Astrocyte of the spinal cord (primary cell): ENCODE results near the gene HEMGN.
"Not testable (repeated sequence)": the region's sequence is repeated elsewhere in the genome, so short reads cannot be mapped to it uniquely, and the experiment has no call there.

Experiments
- DNase-seq: peaks from one replicate; pipeline ENCODE4 v3.0.0; 2011; ENCODE audit warnings: low read depth, low spot score
- H3K4me3 ChIP-seq: 2 replicates; pipeline ENCODE4 v1.5.1; 2011; ENCODE audit warnings: low read depth, mild to moderate bottlenecking, low read length, moderate library complexity
- CTCF ChIP-seq: IDR thresholded peaks from 2 replicates; pipeline ENCODE4 v1.5.1; 2012; ENCODE audit warnings: low read depth, mild to moderate bottlenecking, low read length, inconsistent platforms
- in situ Hi-C: cut with HindIII; loops from 2 replicates; pipeline ENCODE4 v1.10.0; 2017; ENCODE audit warnings: low sequenced_read_pairs

Gene HEMGN

DNA sequence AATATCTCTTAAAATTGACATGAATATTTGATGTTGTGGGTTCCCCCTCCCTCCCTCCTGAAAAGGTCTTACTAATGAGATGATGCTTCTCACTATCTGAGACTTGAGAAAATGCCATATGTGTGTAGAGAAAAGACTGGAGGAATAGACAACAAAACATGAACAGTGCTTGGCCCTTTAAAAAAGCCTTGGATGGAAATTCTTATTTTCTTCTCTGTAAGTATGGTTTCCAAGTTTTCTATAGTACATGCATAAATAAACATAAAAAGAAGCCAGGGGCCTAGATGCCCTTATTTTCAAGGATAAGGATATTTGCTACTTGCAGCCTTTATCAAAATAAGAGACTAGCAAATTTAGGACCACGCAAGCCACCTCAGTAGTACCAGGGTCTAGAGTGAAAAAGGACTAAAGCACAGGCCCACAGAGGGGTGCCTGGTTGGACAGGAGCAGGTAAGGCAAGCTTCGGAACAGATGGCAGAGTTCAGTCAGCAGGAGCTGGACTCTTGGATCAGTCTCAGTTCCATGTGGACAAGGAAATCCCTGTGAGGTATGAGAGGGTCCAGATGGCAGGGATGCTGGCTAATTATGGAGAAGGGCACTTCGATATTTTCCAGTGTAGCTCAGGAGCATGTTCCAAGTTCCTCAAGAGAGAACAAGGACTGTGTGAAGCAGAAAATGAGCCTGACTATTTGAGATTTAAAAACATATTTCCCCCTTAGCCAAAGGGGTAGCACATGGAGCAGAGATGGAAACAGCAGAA is 40.6 kb upstream of the HEMGN start:
- no peak overlapping the region for H3K4me3 ChIP-seq
- in situ Hi-C loops: no loop called here
- TF ChIP-seq CTCF: no peak
- DNase-seq: no peak

GRCh38 chr9:97976633-97977032 is 38.7 kb upstream of the HEMGN start:
- H3K4me3 ChIP-seq, in situ Hi-C loops, DNase-seq: not testable (repeated sequence)

DNA sequence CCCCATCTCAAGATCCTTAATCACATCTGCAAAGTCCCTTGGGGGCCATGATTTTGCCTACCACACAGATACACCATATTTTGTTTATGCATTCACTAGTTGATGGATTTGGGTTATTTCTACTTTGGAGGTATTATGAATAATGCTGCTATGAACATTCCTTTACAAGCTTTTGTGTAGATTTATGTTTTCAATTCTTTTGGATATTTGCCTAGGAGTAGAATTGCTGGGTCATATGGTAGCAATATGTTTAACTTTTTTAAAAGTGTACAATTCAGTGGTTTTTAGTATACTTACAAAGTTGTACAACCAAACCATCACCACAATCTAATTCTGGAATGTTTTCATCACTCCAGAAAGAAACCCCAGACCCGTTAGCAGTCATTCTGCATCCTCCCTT is 37.4 kb upstream of the HEMGN start:
- no peak for DNase-seq
- in situ Hi-C loops: no loop called here
- no peak for TF ChIP-seq CTCF
- no peak overlapping the region for H3K4me3 ChIP-seq

DNA sequence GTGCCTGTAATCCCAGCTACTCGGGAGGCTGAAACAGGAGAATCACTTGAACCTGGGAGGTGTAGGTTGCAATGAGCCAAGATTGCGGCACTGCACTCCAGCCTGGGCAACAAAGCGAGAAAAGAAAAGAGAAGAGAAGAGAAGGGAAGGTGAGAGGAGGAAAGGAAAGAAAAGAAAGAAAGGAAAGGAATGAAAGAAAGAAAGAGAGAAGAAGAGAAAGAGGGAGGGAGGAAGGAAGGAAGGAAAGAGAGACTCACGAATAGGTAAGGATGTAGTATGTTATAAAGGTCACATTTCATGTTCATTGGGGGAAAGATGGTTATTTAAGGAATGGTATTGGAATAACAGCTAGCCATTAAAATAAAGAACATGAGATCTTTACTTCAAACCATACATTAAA is 34.8 kb upstream of the HEMGN start:
- DNase-seq: no peak
- no peak overlapping the region for H3K4me3 ChIP-seq
- in situ Hi-C loops: no loop called here
- TF ChIP-seq CTCF: no peak

DNA sequence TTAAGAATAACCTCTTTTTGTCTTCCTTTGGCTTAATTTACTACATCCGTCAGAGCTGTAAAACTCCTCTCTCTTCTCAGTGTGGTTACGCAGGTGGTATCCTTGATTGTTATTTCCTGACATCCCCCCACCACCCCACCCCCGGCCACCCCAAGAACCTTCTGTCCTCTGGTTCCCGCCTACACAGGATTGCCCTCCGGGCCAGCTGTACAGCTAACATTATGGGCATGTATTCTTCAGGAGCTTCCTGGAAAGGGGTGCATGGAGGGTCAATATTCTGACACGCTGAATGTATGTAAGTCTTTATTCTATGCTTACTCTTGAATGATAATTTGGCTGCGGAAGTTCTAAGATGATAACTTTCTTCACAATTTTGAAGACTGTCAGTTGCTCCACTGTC is 32.2 kb upstream of the HEMGN start:
- no peak overlapping the region for H3K4me3 ChIP-seq
- no peak for DNase-seq
- in situ Hi-C loops: no loop called here
- no peak for TF ChIP-seq CTCF

GRCh38 chr9:97969014-97969413 is 31.0 kb upstream of the HEMGN start:
- no peak for DNase-seq
- TF ChIP-seq CTCF: no peak
- no peak overlapping the region for H3K4me3 ChIP-seq
- in situ Hi-C loops: no loop called here

DNA sequence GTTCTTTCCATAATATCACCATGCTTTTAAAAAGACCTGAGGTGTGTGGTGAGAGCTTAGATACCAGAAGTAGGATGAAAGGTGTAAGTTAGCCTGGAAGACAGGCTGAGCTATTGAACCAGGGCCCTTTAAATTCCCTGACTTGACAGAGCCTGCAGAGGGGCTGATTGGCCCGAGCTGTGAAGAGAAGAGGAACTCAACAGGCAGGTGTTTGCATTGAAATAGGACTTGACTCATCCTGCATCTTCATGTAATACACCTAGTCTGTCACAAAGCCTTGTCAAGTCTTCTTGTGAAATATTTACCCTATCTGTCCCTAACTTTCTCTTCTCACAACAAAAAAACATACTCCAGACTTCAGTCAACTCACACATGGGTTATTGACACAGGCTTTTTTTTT is 28.5 kb upstream of the HEMGN start:
- no peak overlapping the region for H3K4me3 ChIP-seq
- in situ Hi-C loops: no loop called here
- TF ChIP-seq CTCF: no peak
- DNase-seq: no peak
